Measurements from ENCODE around the gene OR7C1.

The OR7C1 gene

DNA sequence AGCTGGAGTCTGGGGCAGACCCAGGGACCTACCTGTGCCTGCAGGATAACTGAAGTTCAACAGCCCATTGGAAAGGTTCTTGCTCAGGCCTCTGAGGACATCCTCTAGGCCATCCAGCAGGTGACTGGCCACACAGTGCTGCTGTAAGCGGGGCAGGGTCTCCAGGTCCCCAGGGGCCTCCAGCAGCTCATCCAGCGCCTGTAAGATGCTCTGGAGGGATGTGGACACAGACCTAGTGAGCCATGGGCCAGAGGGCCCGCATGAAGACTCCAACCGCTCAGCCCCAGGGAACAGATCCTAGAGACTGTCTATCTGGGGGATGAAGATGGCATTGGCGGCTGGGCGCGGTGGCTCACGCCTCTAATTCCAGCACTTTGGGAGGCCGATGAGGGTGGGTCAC is 70.6 kb downstream of the OR7C1 start:
- no peak for DNase-seq

GRCh38 chr19:14763497-14764145 is 71.4 kb downstream of the OR7C1 start:
- no peak for DNase-seq

DNA sequence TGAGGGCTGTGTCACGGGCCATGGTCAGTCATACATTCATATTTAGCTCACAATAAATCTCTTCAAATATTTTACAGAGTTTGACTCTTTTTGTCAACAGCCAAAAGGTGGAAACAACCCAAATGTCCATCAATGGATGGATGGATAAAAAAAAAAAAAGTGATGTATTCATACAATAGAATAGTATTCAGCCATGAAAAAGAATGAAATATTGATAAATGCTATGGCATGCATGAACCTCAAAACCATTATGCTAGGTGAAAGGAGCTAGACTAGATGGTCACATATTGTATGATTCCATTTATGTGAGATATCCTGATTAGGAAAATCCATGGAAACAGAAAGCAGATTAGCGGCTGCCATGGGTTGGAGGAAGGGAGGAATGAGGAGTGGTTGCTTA is 72.9 kb downstream of the OR7C1 start:
- DNase-seq, result no peak

DNA sequence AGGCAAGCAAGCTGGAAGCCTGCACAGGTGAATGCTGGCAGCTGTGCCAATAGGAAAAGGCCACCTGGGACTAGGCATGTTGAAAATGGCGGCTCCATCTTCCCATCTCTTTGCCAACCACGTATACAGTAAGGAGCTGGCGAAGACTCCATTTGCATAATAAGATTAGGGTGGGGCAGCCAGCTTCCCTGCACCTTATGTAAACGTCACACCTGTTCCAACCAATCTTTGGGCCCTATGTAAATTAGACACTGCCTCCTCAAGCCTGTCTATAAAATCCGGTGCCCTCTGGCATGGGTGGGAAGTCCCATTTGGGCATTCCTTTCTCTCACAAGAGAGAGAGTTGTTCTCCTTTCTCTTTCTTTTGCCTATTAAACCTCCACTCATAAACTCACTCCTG is 73.4 kb downstream of the OR7C1 start:
- DNase-seq, result no peak

DNA sequence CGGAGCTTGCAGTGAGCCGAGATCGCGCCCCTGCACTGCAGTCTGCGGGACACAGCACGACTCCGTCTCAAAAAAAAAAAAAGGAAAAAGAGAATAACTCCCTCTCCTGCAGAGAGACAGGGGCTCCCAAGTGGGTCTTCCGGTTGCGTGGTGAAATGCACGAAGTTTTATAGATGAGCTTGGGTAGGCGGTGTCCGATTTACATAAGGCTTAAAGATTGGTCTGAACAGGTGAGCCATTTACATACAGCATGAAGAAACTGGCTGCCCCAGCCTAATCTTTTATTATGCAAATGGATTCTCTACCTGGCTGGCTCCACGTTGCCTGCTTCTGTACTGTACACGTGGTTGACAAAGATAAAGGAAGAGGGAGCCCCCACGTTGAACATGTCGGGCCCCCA is 76.2 kb downstream of the OR7C1 start:
- peak; percentile 7 for DNase-seq

- no peak for DNase-seq
Measured at GRCh38 chr19:14748601-14749000, 86.4 kb downstream of the OR7C1 start.
